GM19099 (cell line): ENCODE results near the gene ZNF446.

Experiments used
- POLR2A ChIP-seq: IDR thresholded peaks from 3 replicates; pipeline ENCODE4 v1.6.1; 2011; ENCODE audit warnings: low read depth; ENCODE audit not compliant: insufficient read length; ENCODE audit errors: extremely low read depth

The ZNF446 gene

GRCh38 chr19:58468216-58468839, 7.8 kb upstream of the ZNF446 start:
- TF ChIP-seq POLR2A: no peak

- no peak for TF ChIP-seq POLR2A
These were observed 6.7 kb upstream of the ZNF446 start for GRCh38 chr19:58469241-58470013.

GRCh38 chr19:58471736-58472135, 4.4 kb upstream of the ZNF446 start:
- TF ChIP-seq POLR2A: no peak

GRCh38 chr19:58473775-58474174, 2.4 kb upstream of the ZNF446 start:
- TF ChIP-seq POLR2A: no peak

GRCh38 chr19:58474291-58474996, 1.7 kb upstream of the ZNF446 start:
- TF ChIP-seq POLR2A: no peak

GRCh38 chr19:58474997-58475713, 997 bp upstream of the ZNF446 start:
- TF ChIP-seq POLR2A: no peak

- no peak for TF ChIP-seq POLR2A
These were observed 405 bp downstream of the ZNF446 start for GRCh38 chr19:58476498-58477015.

- no peak for TF ChIP-seq POLR2A
These were observed 978 bp downstream of the ZNF446 start for GRCh38 chr19:58477130-58477529.

- no peak for TF ChIP-seq POLR2A
These were observed 1.7 kb downstream of the ZNF446 start for GRCh38 chr19:58477871-58478270.

GRCh38 chr19:58479303-58479702, 3.2 kb downstream of the ZNF446 start:
- TF ChIP-seq POLR2A: no peak

GRCh38 chr19:58479736-58480480, 3.8 kb downstream of the ZNF446 start:
- no peak for TF ChIP-seq POLR2A

GRCh38 chr19:58480481-58480830, 4.3 kb downstream of the ZNF446 start:
- TF ChIP-seq POLR2A: no peak

GRCh38 chr19:58480831-58481230, 4.7 kb downstream of the ZNF446 start:
- TF ChIP-seq POLR2A: no peak

GRCh38 chr19:58482372-58482771, 6.2 kb downstream of the ZNF446 start:
- TF ChIP-seq POLR2A: no peak
